ENCODE measurements around the gene CYP21A2. TPM values are rescaled to one million over a fixed set of nuclear protein-coding genes. Genes with fewer than 3 reads are reported as not detected.

CYP21A2 gene
- polyA plus RNA-seq, 1 donor (not counting 4 experiments of a cell fraction or from before 2014, with no cell fraction given) = 0.04 TPM

DNA sequence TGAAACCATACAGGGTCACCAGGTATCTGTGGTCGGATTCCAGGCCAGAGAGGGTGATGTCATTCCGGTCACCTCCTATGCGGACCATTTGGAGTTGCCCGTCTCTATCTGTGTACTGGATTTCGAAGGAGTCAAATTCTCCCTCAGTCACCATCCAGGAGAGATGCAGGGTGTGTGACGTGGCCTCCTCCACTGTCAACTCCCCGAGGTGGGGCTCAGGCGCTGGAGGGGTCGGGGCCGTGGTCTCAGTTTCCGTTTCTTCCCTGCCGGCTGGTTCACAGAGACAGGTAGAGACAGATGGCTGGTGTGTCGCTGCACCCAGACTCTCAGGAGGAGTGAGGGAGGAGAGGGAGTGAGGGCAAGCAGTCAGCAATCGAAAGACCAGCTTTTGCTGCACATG, 30.7 kb downstream of the CYP21A2 start:
- Histone ChIP-seq H3K9me3 (ENCODE audit: control insufficient read depth, low read depth, low read length) (no peaks in the 10 kb centered on the region), H3K36me3 (ENCODE audit: control insufficient read depth in 2 of 2, extremely low read depth in 1 of 2, insufficient read depth in 2 of 2, low read length in 2 of 2) (no peaks in the 10 kb centered on the region), H3K9me1 (ENCODE audit: control insufficient read depth, extremely low read depth, insufficient read depth, low read length) (no peaks in the 10 kb centered on the region), H3K4me1 (ENCODE audit: control insufficient read depth, extremely low read depth, insufficient read depth, low read length) (no peaks in the 10 kb centered on the region), H3K27me3 (ENCODE audit: control insufficient read depth, extremely low read depth, insufficient read depth, low read length) (no peaks in the 10 kb centered on the region), H3K27ac (ENCODE audit: control insufficient read depth, insufficient read depth, low read length) (no peak overlapping the region), H2AFZ (ENCODE audit: control insufficient read depth, low read length) (no peak overlapping the region), H3K9ac (ENCODE audit: control insufficient read depth, extremely low read depth, insufficient read depth, low read length) (no peak overlapping the region), H3K4me2 (ENCODE audit: control insufficient read depth, extremely low read depth, insufficient read depth, low read depth, low read length) (no peak overlapping the region), H4K20me1 (ENCODE audit: control insufficient read depth, extremely low read depth, insufficient read depth, low read length) (no peaks in the 10 kb centered on the region), H3K4me3 (ENCODE audit: control insufficient read depth in 2 of 3, extremely low read depth in 1 of 3, insufficient read depth in 2 of 3, low read depth in 1 of 3, low read length in 3 of 3) (no peak overlapping the region), H3K79me2 (ENCODE audit: control insufficient read depth, insufficient read depth, low read length) (no peaks in the 10 kb centered on the region)
- dilution Hi-C loops (cut with MboI; ENCODE audit: extremely low pct_ligation_motif_present, low sequenced_read_pairs) = no loop called here
- FAIRE-seq (no peak), DNase-seq (ENCODE audit: low read depth, low spot score) (no peak)
- TF ChIP-seq, protein P1, sequence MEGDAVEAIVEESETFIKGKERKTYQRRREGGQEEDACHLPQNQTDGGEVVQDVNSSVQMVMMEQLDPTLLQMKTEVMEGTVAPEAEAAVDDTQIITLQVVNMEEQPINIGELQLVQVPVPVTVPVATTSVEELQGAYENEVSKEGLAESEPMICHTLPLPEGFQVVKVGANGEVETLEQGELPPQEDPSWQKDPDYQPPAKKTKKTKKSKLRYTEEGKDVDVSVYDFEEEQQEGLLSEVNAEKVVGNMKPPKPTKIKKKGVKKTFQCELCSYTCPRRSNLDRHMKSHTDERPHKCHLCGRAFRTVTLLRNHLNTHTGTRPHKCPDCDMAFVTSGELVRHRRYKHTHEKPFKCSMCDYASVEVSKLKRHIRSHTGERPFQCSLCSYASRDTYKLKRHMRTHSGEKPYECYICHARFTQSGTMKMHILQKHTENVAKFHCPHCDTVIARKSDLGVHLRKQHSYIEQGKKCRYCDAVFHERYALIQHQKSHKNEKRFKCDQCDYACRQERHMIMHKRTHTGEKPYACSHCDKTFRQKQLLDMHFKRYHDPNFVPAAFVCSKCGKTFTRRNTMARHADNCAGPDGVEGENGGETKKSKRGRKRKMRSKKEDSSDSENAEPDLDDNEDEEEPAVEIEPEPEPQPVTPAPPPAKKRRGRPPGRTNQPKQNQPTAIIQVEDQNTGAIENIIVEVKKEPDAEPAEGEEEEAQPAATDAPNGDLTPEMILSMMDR (optimal IDR thresholded peaks at IDR 0.05 in 1 of 3, IDR thresholded peaks at IDR 0.05 in 1 of 3, conservative IDR thresholded peaks at IDR 0.05 in 1 of 3; ENCODE audit: extremely low read depth in 1 of 3, insufficient read depth in 2 of 3, low read length in 3 of 3) = no peak

DNA sequence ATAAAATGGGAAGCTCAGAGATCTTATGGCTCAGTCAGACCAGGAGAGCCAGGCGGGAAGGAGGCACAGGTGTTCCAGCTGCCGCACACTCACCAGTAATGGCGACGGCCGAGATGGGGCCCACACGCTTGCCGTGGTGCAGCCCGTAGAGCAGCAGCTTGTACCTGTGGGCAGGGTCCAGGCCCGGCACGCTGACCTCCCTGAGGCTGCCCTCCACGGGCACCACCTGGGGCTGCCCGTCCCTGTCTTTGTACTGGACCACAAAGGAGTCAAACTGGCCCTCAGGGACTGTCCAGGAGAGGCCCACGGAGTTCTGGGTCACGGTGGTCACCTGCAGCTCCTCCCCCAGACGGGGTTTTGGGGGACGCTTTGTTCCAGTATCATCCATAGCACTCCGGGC, 31.2 kb downstream of the CYP21A2 start:
- Histone ChIP-seq H3K79me2 (ENCODE audit: control insufficient read depth, insufficient read depth, low read length) (no peaks in the 10 kb centered on the region), H2AFZ (ENCODE audit: control insufficient read depth, low read length) (no peak overlapping the region), H3K4me3 (ENCODE audit: control insufficient read depth in 2 of 3, extremely low read depth in 1 of 3, insufficient read depth in 2 of 3, low read depth in 1 of 3, low read length in 3 of 3) (no peak overlapping the region), H3K4me1 (ENCODE audit: control insufficient read depth, extremely low read depth, insufficient read depth, low read length) (no peaks in the 10 kb centered on the region), H3K27me3 (ENCODE audit: control insufficient read depth, extremely low read depth, insufficient read depth, low read length) (no peaks in the 10 kb centered on the region), H3K27ac (ENCODE audit: control insufficient read depth, insufficient read depth, low read length) (no peak overlapping the region), H3K36me3 (ENCODE audit: control insufficient read depth in 2 of 2, extremely low read depth in 1 of 2, insufficient read depth in 2 of 2, low read length in 2 of 2) (no peaks in the 10 kb centered on the region), H3K9me1 (ENCODE audit: control insufficient read depth, extremely low read depth, insufficient read depth, low read length) (no peaks in the 10 kb centered on the region), H3K4me2 (ENCODE audit: control insufficient read depth, extremely low read depth, insufficient read depth, low read depth, low read length) (no peak overlapping the region), H4K20me1 (ENCODE audit: control insufficient read depth, extremely low read depth, insufficient read depth, low read length) (no peaks in the 10 kb centered on the region), H3K9ac (ENCODE audit: control insufficient read depth, extremely low read depth, insufficient read depth, low read length) (no peak overlapping the region), H3K9me3 (ENCODE audit: control insufficient read depth, low read depth, low read length) (no peaks in the 10 kb centered on the region)
- no peak for DNase-seq (ENCODE audit: low read depth, low spot score)
- FAIRE-seq = no peak
- TF ChIP-seq, protein P1 (optimal IDR thresholded peaks at IDR 0.05 in 1 of 3, IDR thresholded peaks at IDR 0.05 in 1 of 3, conservative IDR thresholded peaks at IDR 0.05 in 1 of 3; ENCODE audit: extremely low read depth in 1 of 3, insufficient read depth in 2 of 3, low read length in 3 of 3) = no peak
- dilution Hi-C loops (cut with MboI; ENCODE audit: extremely low pct_ligation_motif_present, low sequenced_read_pairs) = no loop called here
